ENCODE data around the gene ELMO1. TPM values are rescaled to one million over a fixed set of nuclear protein-coding genes. Genes with fewer than 3 reads are reported as not detected.

The ELMO1 gene
- total and polyA plus RNA-seq, 12 donors, result 7.5 to 46.8 (median 14.9) TPM

DNA sequence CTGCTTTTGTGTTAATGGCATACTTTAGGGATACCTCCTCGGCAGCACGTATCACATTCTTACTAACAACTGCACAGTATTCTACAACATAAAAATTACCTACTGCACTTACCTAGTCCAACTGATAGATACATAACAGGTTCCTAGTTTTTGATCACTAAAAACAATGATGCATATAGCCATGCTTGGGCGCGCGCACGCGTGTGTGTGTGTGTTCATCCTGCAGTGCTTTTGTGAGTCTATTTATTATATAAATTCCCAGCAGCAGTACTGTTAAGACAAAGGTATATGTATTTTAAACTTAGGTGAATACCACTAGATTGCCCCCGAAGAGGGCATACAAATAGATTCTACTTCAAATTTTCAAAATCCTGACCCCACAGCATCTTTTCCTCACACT, 181.4 kb downstream of the ELMO1 start:
- Histone ChIP-seq H3K4me1 (replicated peaks in 1 of 2) (no peaks in the 10 kb centered on the region), H3K27ac (no peak overlapping the region), H3K9me3 (replicated peaks in 1 of 3) (no peaks in the 10 kb centered on the region), H3K36me3 (replicated peaks in 1 of 2) (no peaks in the 10 kb centered on the region), H3K4me3 (no peak overlapping the region), H3K27me3 (no peaks in the 10 kb centered on the region)
- intact Hi-C loops (cut with DNase I), result no loop called here
- DNase-seq, result no peak
- no peak for TF ChIP-seq POLR2A (IDR thresholded peaks at IDR 0.05)
- no peak for TF ChIP-seq CTCF (IDR thresholded peaks at IDR 0.05)
- WGBS, 4 donors, result 95 to 98% (median 96%) methylated on average over 8 of the region's 8 CpGs

GRCh38 chr7:37265876-37266275, 182.8 kb downstream of the ELMO1 start:
- no peak for TF ChIP-seq CTCF (IDR thresholded peaks at IDR 0.05)
- TF ChIP-seq POLR2A (IDR thresholded peaks at IDR 0.05), result no peak
- H3K9me3 ChIP-seq (replicated peaks in 1 of 3), result no peaks in the 10 kb centered on the region
- no peaks in the 10 kb centered on the region for H3K36me3 ChIP-seq (replicated peaks in 1 of 2)
- no peak for DNase-seq
- H3K4me3 ChIP-seq, result no peak overlapping the region
- WGBS, 4 donors, result 77 to 84% (median 80%) methylated on average over 5 to 7 of the region's 7 CpGs
- no peaks in the 10 kb centered on the region for H3K27me3 ChIP-seq
- no peak overlapping the region for H3K27ac ChIP-seq
- H3K4me1 ChIP-seq (replicated peaks in 1 of 2), result no peaks in the 10 kb centered on the region
- intact Hi-C loops (cut with DNase I), result no loop called here

- intact Hi-C loops (cut with DNase I), result no loop called here
- DNase-seq, result no peak
- WGBS, 4 donors, result 64 to 79% (median 72%) methylated on average over 1 of the region's 1 CpG
- TF ChIP-seq CTCF (IDR thresholded peaks at IDR 0.05), result no peak
- TF ChIP-seq POLR2A (IDR thresholded peaks at IDR 0.05), result no peak
- no peak overlapping the region for H3K4me3 ChIP-seq
- no peaks in the 10 kb centered on the region for H3K27me3 ChIP-seq
- no peaks in the 10 kb centered on the region for H3K9me3 ChIP-seq (replicated peaks in 1 of 3)
- no peaks in the 10 kb centered on the region for H3K4me1 ChIP-seq (replicated peaks in 1 of 2)
- no peak overlapping the region for H3K27ac ChIP-seq
- no peaks in the 10 kb centered on the region for H3K36me3 ChIP-seq (replicated peaks in 1 of 2)
These were observed 183.7 kb downstream of the ELMO1 start for GRCh38 chr7:37265006-37265405.

DNA sequence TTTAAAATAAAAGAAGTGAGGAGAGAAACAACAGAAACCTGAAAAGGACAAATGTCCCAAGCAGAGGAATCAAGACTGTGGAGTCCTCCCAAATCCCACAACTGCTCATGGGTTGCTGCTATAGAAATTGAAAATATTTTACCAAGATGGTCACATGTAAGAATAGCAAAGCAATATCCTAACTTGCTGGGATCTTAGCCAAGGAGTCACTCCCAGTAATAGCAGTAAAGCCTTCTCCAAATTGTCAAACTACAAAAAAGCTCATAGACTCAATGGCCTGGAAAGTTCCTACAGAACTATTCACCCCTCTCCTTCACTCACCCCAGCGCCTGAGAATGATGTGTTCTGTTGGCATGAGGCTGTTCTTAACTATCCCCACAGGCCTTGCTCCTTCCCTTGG, 186.5 kb downstream of the ELMO1 start:
- H3K27ac ChIP-seq, result no peak overlapping the region
- intact Hi-C loops (cut with DNase I), result no loop called here
- H3K36me3 ChIP-seq (replicated peaks in 1 of 2), result no peaks in the 10 kb centered on the region
- no peak for TF ChIP-seq POLR2A (IDR thresholded peaks at IDR 0.05)
- no peak for TF ChIP-seq CTCF (IDR thresholded peaks at IDR 0.05)
- H3K4me1 ChIP-seq (replicated peaks in 1 of 2), result no peaks in the 10 kb centered on the region
- DNase-seq, result no peak
- no peaks in the 10 kb centered on the region for H3K27me3 ChIP-seq
- no peak overlapping the region for H3K4me3 ChIP-seq
- 73 to 91% (median 88%) methylated on average over 1 of the region's 1 CpG for WGBS, 4 donors
- no peaks in the 10 kb centered on the region for H3K9me3 ChIP-seq (replicated peaks in 1 of 3)

Data from adrenal gland (tissue), 12 donors.